ENCODE data around the gene APMAP.

The APMAP gene

GRCh38 chr20:24990810-24991252, 1.7 kb downstream of the APMAP start:
- no peak for DNase-seq (ENCODE audit: low read depth in 2 of 3, low spot score in 2 of 3)

GRCh38 chr20:24989162-24989561, 3.4 kb downstream of the APMAP start:
- no peak for DNase-seq (ENCODE audit: low read depth in 2 of 3, low spot score in 2 of 3)

- DNase-seq (ENCODE audit: low read depth in 2 of 3, low spot score in 2 of 3) = no peak
Measured at GRCh38 chr20:24987873-24988835, 4.4 kb downstream of the APMAP start.

GRCh38 chr20:24987244-24987643, 5.3 kb downstream of the APMAP start:
- no peak for DNase-seq (ENCODE audit: low read depth in 2 of 3, low spot score in 2 of 3)

GRCh38 chr20:24986436-24987015, 6.0 kb downstream of the APMAP start:
- DNase-seq (ENCODE audit: low read depth in 2 of 3, low spot score in 2 of 3) = no peak

- no peak for DNase-seq (ENCODE audit: low read depth in 2 of 3, low spot score in 2 of 3)
Measured at GRCh38 chr20:24985802-24986201, 6.7 kb downstream of the APMAP start.

- no peak for DNase-seq (ENCODE audit: low read depth in 2 of 3, low spot score in 2 of 3)
Measured at GRCh38 chr20:24984961-24985640, 7.5 kb downstream of the APMAP start.

- no peak for DNase-seq (ENCODE audit: low read depth in 2 of 3, low spot score in 2 of 3)
Measured at GRCh38 chr20:24983896-24984295, 8.7 kb downstream of the APMAP start.

- no peak for DNase-seq (ENCODE audit: low read depth in 2 of 3, low spot score in 2 of 3)
Measured at GRCh38 chr20:24981790-24982189, 10.8 kb downstream of the APMAP start.

GRCh38 chr20:24981282-24981681, 11.3 kb downstream of the APMAP start:
- DNase-seq (ENCODE audit: low read depth in 2 of 3, low spot score in 2 of 3) = no peak

- no peak for DNase-seq (ENCODE audit: low read depth in 2 of 3, low spot score in 2 of 3)
Measured at GRCh38 chr20:24980291-24981053, 12.1 kb downstream of the APMAP start.

GRCh38 chr20:24979036-24979960, 13.3 kb downstream of the APMAP start:
- DNase-seq (ENCODE audit: low read depth in 2 of 3, low spot score in 2 of 3) = no peak

GRCh38 chr20:24978513-24978912, 14.0 kb downstream of the APMAP start:
- DNase-seq (ENCODE audit: low read depth in 2 of 3, low spot score in 2 of 3) = no peak

- no peak for DNase-seq (ENCODE audit: low read depth in 2 of 3, low spot score in 2 of 3)
Measured at GRCh38 chr20:24977797-24978196, 14.8 kb downstream of the APMAP start.

GRCh38 chr20:24977336-24977735, 15.2 kb downstream of the APMAP start:
- DNase-seq (ENCODE audit: low read depth in 2 of 3, low spot score in 2 of 3) = no peak

- DNase-seq (ENCODE audit: low read depth in 2 of 3, low spot score in 2 of 3) = no peak
Measured at GRCh38 chr20:24972341-24972740, 20.2 kb downstream of the APMAP start.

GRCh38 chr20:24971376-24972101, 21.0 kb downstream of the APMAP start:
- no peak for DNase-seq (ENCODE audit: low read depth in 2 of 3, low spot score in 2 of 3)

GRCh38 chr20:24970754-24971153, 21.8 kb downstream of the APMAP start:
- no peak for DNase-seq (ENCODE audit: low read depth in 2 of 3, low spot score in 2 of 3)

- DNase-seq (ENCODE audit: low read depth in 2 of 3, low spot score in 2 of 3) = no peak
Measured at GRCh38 chr20:24970030-24970553, 22.5 kb downstream of the APMAP start.

All from activated CD8-positive, alpha-beta memory T cell treated with anti-CD3 and anti-CD28 coated beads for 48 hours (primary cell).